HEK293 (cell line): Measurements from ENCODE around the gene HMGA1.

Experiments
- GFI1B ChIP-seq: fragments of 450-650 bp; formaldehyde crosslinking; IDR thresholded peaks from 2 replicates; pipeline ENCODE4 v1.5.1; 2016; ENCODE audit warnings: missing biosample characterization, missing genetic modification characterization
- HOXC10 ChIP-seq: sonication (generic); formaldehyde crosslinking; IDR thresholded peaks from 2 replicates; pipeline ENCODE4 v1.8.1; 2023; ENCODE audit warnings: mild to moderate bottlenecking, missing genetic modification reagents
- KLF10 ChIP-seq: fragments of 450-650 bp; IDR thresholded peaks from 2 replicates; pipeline ENCODE4 v1.5.1; 2018; ENCODE audit warnings: missing biosample characterization, mild to moderate bottlenecking, missing genetic modification characterization
- OVOL3 ChIP-seq: fragments of 450-650 bp; formaldehyde crosslinking; IDR thresholded peaks from 2 replicates; pipeline ENCODE4 v1.5.1; 2016; ENCODE audit warnings: missing biosample characterization, missing genetic modification characterization
- ZBTB1 ChIP-seq: fragments of 450-650 bp; formaldehyde crosslinking; IDR thresholded peaks from 2 replicates; pipeline ENCODE4 v1.5.1; 2016; ENCODE audit warnings: missing biosample characterization, missing genetic modification characterization
- ZBTB49 ChIP-seq: fragments of 450-650 bp; formaldehyde crosslinking; IDR thresholded peaks from 2 replicates; pipeline ENCODE4 v1.5.1; 2016; ENCODE audit warnings: missing biosample characterization, missing genetic modification characterization, low read depth
- ZBTB8A ChIP-seq: fragments of 450-650 bp; formaldehyde crosslinking; IDR thresholded peaks from 2 replicates; pipeline ENCODE4 v1.5.1; 2016; ENCODE audit warnings: missing biosample characterization, missing genetic modification characterization
- ZEB2 ChIP-seq: fragments of 450-650 bp; formaldehyde crosslinking; IDR thresholded peaks from 2 replicates; pipeline ENCODE4 v1.5.1; 2016; ENCODE audit warnings: missing biosample characterization, missing genetic modification characterization
- ZNF174 ChIP-seq: fragments of 450-650 bp; formaldehyde crosslinking; IDR thresholded peaks from 2 replicates; pipeline ENCODE4 v1.5.0; 2017; ENCODE audit warnings: missing biosample characterization, mild to moderate bottlenecking, missing genetic modification characterization
- ZNF248 ChIP-seq: fragments of 450-650 bp; formaldehyde crosslinking; IDR thresholded peaks from 2 replicates; pipeline ENCODE4 v1.5.1; 2017; ENCODE audit warnings: missing biosample characterization, missing genetic modification characterization
- ZNF280C ChIP-seq: fragments of 450-650 bp; formaldehyde crosslinking; IDR thresholded peaks from 2 replicates; pipeline ENCODE4 v1.5.1; 2016; ENCODE audit warnings: missing biosample characterization, missing genetic modification characterization
- ZNF423 ChIP-seq: fragments of 450-650 bp; formaldehyde crosslinking; IDR thresholded peaks from 2 replicates; pipeline ENCODE4 v1.5.1; 2016; ENCODE audit warnings: missing biosample characterization, missing genetic modification characterization
- ZNF426 ChIP-seq: fragments of 450-650 bp; formaldehyde crosslinking; IDR thresholded peaks from 2 replicates; pipeline ENCODE4 v1.5.1; 2017; ENCODE audit warnings: missing biosample characterization, missing genetic modification characterization, mild to moderate bottlenecking, inconsistent platforms, moderate library complexity
- ZNF433 ChIP-seq: fragments of 450-650 bp; formaldehyde crosslinking; IDR thresholded peaks from 2 replicates; pipeline ENCODE4 v1.5.1; 2016; ENCODE audit warnings: missing biosample characterization, missing genetic modification characterization, low read depth
- ZNF501 ChIP-seq: fragments of 450-650 bp; formaldehyde crosslinking; IDR thresholded peaks from 2 replicates; pipeline ENCODE4 v1.5.1; 2016; ENCODE audit warnings: missing biosample characterization, missing genetic modification characterization
- ZNF513 ChIP-seq: fragments of 450-650 bp; IDR thresholded peaks from 2 replicates; pipeline ENCODE4 v1.5.1; 2018; ENCODE audit warnings: missing biosample characterization, missing genetic modification characterization
- ZNF518A ChIP-seq: fragments of 450-650 bp; formaldehyde crosslinking; conservative IDR thresholded peaks from 2 replicates; pipeline ENCODE4 v1.5.1; 2016; ENCODE audit warnings: low read depth, missing biosample characterization, missing genetic modification characterization
- ZNF558 ChIP-seq: fragments of 450-650 bp; formaldehyde crosslinking; IDR thresholded peaks from 2 replicates; pipeline ENCODE4 v1.5.1; 2016; ENCODE audit warnings: missing biosample characterization, missing genetic modification characterization
- ZNF560 ChIP-seq: fragments of 450-650 bp; formaldehyde crosslinking; IDR thresholded peaks from 2 replicates; pipeline ENCODE4 v1.5.1; 2017; ENCODE audit warnings: missing biosample characterization, missing genetic modification characterization, borderline replicate concordance
- ZNF658 ChIP-seq: fragments of 450-650 bp; formaldehyde crosslinking; IDR thresholded peaks from 2 replicates; pipeline ENCODE4; 2016; ENCODE audit warnings: missing biosample characterization, missing genetic modification characterization
- ZNF704 ChIP-seq: fragments of 450-650 bp; formaldehyde crosslinking; IDR thresholded peaks from 2 replicates; pipeline ENCODE4 v1.5.1; 2016; ENCODE audit warnings: missing biosample characterization, missing genetic modification characterization
- ZNF785 ChIP-seq: fragments of 450-650 bp; formaldehyde crosslinking; IDR thresholded peaks from 2 replicates; pipeline ENCODE4 v1.5.1; 2016; ENCODE audit warnings: missing biosample characterization, missing genetic modification characterization
- TF ChIP-seq, protein P1 (sequence below): fragments of 450-650 bp; formaldehyde crosslinking; IDR thresholded peaks from 2 replicates; pipeline ENCODE4 v1.5.1; 2016; ENCODE audit warnings: missing biosample characterization, missing genetic modification characterization

The HMGA1 gene

GRCh38 chr6:34237722-34238584, 1.3 kb downstream of the HMGA1 start (continued):
- TF ChIP-seq ZNF518A (tag by site-specific recombination) (no peak), ZBTB49 (tag by site-specific recombination) (no peak), ZBTB8A (tag by site-specific recombination) (peak; percentile 86), ZNF248 (no peak), ZNF174 (tag by site-specific recombination) (no peak), ZNF426 (tag by site-specific recombination) (no peak), ZEB2 (tag by site-specific recombination) (0 out of 2 replicates have a peak, but pooled peaks have one; percentile 38), ZNF433 (tag by site-specific recombination) (no peak), ZNF280C (tag by site-specific recombination) (no peak), ZBTB1 (tag by site-specific recombination) (no peak), HOXC10 (CRISPR knock-in tag) (no peak), ZNF513 (tag by site-specific recombination) (no peak), ZNF785 (tag by site-specific recombination) (no peak), GFI1B (tag by site-specific recombination) (no peak), ZNF501 (tag by site-specific recombination) (0 out of 2 replicates have a peak, but pooled peaks have one; percentile 19), ZNF704 (tag by site-specific recombination) (no peak), ZNF560 (tag by site-specific recombination) (no peak), KLF10 (tag by site-specific recombination) (peak; percentile 48; the same call in 1 of the 2 replicates), ZNF558 (tag by site-specific recombination) (no peak), OVOL3 (no peak), ZNF658 (tag by site-specific recombination) (no peak), ZNF423 (peak; percentile 54; the same call in 1 of the 2 replicates)
- TF ChIP-seq, protein P1, sequence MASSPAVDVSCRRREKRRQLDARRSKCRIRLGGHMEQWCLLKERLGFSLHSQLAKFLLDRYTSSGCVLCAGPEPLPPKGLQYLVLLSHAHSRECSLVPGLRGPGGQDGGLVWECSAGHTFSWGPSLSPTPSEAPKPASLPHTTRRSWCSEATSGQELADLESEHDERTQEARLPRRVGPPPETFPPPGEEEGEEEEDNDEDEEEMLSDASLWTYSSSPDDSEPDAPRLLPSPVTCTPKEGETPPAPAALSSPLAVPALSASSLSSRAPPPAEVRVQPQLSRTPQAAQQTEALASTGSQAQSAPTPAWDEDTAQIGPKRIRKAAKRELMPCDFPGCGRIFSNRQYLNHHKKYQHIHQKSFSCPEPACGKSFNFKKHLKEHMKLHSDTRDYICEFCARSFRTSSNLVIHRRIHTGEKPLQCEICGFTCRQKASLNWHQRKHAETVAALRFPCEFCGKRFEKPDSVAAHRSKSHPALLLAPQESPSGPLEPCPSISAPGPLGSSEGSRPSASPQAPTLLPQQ (tag by site-specific recombination) = peak; percentile 78
